Choroid plexus epithelial cell (primary cell): ENCODE results near the gene DYNC2I2.
A peak's percentile ranks its signal among the peaks of the same experiment; 100 is the strongest.
"Not testable (repeated sequence)": the region's sequence is repeated elsewhere in the genome, so short reads cannot be mapped to it uniquely, and the experiment has no call there.

Experiments
- DNase-seq: peaks from one replicate; pipeline ENCODE4 v3.0.0-alpha.2; 2010; ENCODE audit warnings: low read depth
- H3K4me3 ChIP-seq: 2 replicates; pipeline ENCODE4 v1.5.1; 2011; ENCODE audit warnings: low read depth, mild to moderate bottlenecking, control low read depth, low read length, moderate library complexity
- CTCF ChIP-seq: conservative IDR thresholded peaks from 2 replicates; pipeline ENCODE4 v1.5.1; 2011; ENCODE audit warnings: low read depth, mild to moderate bottlenecking, control low read depth, inconsistent platforms, low read length, moderate library complexity

DYNC2I2 gene

GRCh38 chr9:128603697-128604096, 53.0 kb downstream of the DYNC2I2 start:
- TF ChIP-seq CTCF: no peak
- H3K4me3 ChIP-seq: no peak overlapping the region
- DNase-seq: no peak

GRCh38 chr9:128600099-128600498, 56.5 kb downstream of the DYNC2I2 start:
- TF ChIP-seq CTCF: no peak
- H3K4me3 ChIP-seq: no peak overlapping the region
- DNase-seq: no peak

DNA sequence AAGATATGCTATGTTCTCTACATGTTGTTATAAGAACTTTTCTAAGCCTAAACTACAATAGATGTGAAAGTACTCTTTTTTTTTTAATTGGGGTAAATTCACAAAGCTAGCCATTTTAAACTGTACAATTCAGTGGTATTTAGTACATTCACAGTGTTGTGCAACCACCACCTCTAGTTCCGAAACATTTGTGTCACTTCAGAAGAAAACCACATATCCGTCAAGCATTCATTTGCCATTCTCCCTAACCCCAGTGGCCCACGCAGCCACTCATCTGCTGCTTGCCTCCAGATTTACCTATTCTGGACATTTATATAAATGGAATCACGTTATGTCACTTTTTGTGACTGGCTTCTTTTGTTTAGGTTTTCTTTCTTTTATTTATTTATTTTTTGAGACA, 61.2 kb downstream of the DYNC2I2 start:
- no peak for TF ChIP-seq CTCF
- DNase-seq: no peak
- H3K4me3 ChIP-seq: no peak overlapping the region

GRCh38 chr9:128593856-128594255, 62.8 kb downstream of the DYNC2I2 start:
- no peak for TF ChIP-seq CTCF
- H3K4me3 ChIP-seq: no peak overlapping the region
- DNase-seq: no peak

GRCh38 chr9:128593039-128593438, 63.6 kb downstream of the DYNC2I2 start:
- no peak overlapping the region for H3K4me3 ChIP-seq
- no peak for DNase-seq
- TF ChIP-seq CTCF: no peak

DNA sequence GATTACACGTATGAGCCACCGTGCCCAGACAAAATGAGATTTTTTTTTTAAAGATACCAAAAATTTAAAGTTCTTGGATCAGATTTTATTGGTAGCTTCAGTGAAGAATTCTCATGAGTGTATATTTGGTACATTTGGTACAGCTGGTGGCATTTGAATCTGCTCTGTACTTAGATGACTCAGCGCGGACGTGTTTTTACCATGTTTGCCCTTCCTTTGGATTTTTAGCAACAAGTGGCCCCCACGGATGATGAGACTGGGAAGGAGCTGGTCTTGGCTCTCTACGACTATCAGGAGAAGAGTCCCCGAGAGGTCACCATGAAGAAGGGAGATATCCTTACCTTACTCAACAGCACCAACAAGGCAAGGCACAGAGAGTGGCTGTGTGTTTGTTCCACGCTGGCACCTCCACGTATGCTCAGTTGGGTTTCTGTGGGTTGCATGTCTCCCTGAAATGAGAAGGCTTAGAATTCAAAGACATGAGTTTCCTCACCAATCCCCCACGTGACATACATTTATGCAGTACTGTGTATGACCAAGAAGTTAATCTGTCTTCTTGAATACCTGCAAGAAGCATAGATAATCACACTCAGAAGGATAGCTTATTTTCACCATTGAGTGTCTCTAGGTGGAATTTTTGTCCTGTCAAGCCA, 67.9 kb downstream of the DYNC2I2 start:
- TF ChIP-seq CTCF: no peak
- no peak for DNase-seq
- no peak overlapping the region for H3K4me3 ChIP-seq

GRCh38 chr9:128587453-128587852, 69.2 kb downstream of the DYNC2I2 start:
- no peak overlapping the region for H3K4me3 ChIP-seq
- no peak for TF ChIP-seq CTCF
- DNase-seq: no peak

DNA sequence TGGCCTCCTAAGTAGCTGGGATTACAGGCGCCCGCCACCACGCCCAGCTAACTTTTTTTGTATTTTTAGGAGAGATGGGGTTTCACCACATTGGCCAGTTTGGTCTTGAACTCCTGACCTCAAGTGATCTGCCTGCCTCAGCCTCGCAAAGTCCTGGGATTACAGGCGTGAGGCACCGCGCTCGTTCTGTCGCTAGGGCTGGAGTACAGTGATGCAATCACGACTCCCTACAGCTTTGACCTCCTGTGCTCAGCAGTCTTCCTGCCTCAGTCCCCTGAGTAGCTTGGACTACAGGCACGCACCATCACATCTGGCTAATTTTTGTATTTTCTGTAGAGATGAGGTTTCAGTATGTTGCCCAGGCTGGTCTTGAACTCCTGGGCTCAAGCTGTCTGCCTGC, 69.7 kb downstream of the DYNC2I2 start:
- DNase-seq: peak; percentile 48
- not testable (repeated sequence) for H3K4me3 ChIP-seq

- DNase-seq, H3K4me3 ChIP-seq: not testable (repeated sequence)
Observed at GRCh38 chr9:128585155-128585554, 71.5 kb downstream of the DYNC2I2 start.
